ENCODE measurements around the gene NPAS3. TPM values are rescaled to one million over a fixed set of nuclear protein-coding genes. Genes with fewer than 3 reads are reported as not detected.
A peak's percentile ranks its signal among the peaks of the same experiment; 100 is the strongest.

The NPAS3 gene
- total RNA-seq, 2 donors from 2014 or later, result 0.33 to 0.78 TPM

DNA sequence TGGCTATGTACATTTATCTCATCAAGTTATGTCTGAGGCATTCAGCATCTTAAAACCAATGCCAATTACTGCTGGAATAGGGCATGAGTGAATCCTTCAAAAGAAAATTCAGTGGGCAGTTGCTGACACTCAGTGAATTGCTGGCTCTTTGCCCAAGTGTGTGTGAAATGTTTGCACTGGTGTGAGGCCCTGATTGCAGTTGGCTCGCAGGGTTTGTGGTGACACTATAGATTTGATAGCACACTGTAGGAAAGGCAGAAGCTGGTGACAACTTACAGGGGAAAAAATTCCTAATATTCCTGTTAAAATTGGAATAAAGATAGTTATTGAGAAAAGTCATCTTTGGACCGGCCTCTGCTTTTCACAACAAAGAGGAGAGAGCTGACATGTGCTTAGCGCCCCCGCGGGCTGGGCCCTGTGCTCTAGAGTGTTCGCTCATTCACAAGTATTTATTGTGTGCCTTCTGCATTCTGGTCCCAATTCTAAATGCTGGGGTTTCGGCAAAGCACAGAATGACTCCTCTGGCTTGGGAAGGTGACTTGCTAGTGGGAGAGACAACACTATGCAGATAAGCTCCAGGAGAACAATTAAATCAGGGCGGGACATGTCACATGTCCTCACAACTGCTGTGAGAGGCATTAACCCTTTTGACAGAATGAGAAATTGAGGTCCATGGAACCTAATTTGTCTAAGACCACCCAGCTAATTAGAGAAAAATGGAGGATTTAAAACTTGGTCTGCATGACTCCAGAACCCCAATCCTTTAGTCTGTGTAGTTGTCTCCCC is 418.7 kb downstream of the NPAS3 start:
- TF ChIP-seq POLR2A (IDR thresholded peaks at IDR 0.05), result no peak
- TF ChIP-seq, protein P1, sequence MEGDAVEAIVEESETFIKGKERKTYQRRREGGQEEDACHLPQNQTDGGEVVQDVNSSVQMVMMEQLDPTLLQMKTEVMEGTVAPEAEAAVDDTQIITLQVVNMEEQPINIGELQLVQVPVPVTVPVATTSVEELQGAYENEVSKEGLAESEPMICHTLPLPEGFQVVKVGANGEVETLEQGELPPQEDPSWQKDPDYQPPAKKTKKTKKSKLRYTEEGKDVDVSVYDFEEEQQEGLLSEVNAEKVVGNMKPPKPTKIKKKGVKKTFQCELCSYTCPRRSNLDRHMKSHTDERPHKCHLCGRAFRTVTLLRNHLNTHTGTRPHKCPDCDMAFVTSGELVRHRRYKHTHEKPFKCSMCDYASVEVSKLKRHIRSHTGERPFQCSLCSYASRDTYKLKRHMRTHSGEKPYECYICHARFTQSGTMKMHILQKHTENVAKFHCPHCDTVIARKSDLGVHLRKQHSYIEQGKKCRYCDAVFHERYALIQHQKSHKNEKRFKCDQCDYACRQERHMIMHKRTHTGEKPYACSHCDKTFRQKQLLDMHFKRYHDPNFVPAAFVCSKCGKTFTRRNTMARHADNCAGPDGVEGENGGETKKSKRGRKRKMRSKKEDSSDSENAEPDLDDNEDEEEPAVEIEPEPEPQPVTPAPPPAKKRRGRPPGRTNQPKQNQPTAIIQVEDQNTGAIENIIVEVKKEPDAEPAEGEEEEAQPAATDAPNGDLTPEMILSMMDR (IDR thresholded peaks at IDR 0.05), result no peak
- H3K4me1 ChIP-seq, result no peaks in the 10 kb centered on the region
- H3K4me3 ChIP-seq, result no peak overlapping the region
- 67 to 68% methylated on average over 8 of the region's 8 CpGs for WGBS, 2 donors
- H3K27me3 ChIP-seq, result no peaks in the 10 kb centered on the region
- H3K36me3 ChIP-seq (replicated peaks in 1 of 2; ENCODE audit: insufficient read depth in 1 of 2, low read depth in 2 of 2), result no peaks in the 10 kb centered on the region
- peak; percentile 16 to 49 (median 30) for DNase-seq
- no peaks in the 10 kb centered on the region for H3K9me3 ChIP-seq
- no peak for ATAC-seq
- intact Hi-C loops (cut with DNase I), result no loop called here
- H3K27ac ChIP-seq, result no peak overlapping the region

GRCh38 chr14:33359288-33359881 is 420.7 kb downstream of the NPAS3 start:
- Histone ChIP-seq H3K4me3 (no peak overlapping the region), H3K27me3 (no peaks in the 10 kb centered on the region), H3K27ac (no peak overlapping the region), H3K4me1 (no peaks in the 10 kb centered on the region), H3K9me3 (no peaks in the 10 kb centered on the region), H3K36me3 (replicated peaks in 1 of 2; ENCODE audit: insufficient read depth in 1 of 2, low read depth in 2 of 2) (no peaks in the 10 kb centered on the region)
- no peak for ATAC-seq
- no peak for DNase-seq
- intact Hi-C loops (cut with DNase I), result no loop called here
- 85 to 86% methylated on average over 7 of the region's 7 CpGs for WGBS, 2 donors
- TF ChIP-seq, protein P1 (IDR thresholded peaks at IDR 0.05), result no peak
- no peak for TF ChIP-seq POLR2A (IDR thresholded peaks at IDR 0.05)

DNA sequence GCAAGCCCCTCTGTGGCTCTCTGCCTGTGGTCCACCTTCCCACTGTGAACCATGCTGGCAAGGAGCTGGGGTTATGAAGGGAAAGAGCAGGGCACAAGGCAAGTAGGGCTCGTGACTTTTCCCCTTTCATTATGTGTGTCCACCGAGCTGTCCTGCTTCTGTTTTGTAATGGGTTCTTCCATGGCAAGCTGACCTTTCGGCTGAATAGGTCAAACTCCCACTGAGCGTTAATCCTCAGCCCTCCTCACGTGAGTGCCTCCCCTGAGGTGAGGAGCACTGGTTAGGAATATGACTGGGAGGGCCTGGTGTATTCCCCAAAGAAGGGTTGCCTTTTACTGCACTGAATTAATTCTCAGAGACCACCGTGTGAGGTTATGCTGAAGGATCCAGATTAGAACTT is 424.3 kb downstream of the NPAS3 start:
- intact Hi-C loops (cut with DNase I), result no loop called here
- WGBS, 2 donors, result 71 to 72% methylated on average over 6 of the region's 6 CpGs
- no peak for TF ChIP-seq POLR2A (IDR thresholded peaks at IDR 0.05)
- Histone ChIP-seq H3K36me3 (replicated peaks in 1 of 2; ENCODE audit: insufficient read depth in 1 of 2, low read depth in 2 of 2) (no peaks in the 10 kb centered on the region), H3K27ac (no peak overlapping the region), H3K9me3 (no peaks in the 10 kb centered on the region), H3K4me1 (no peaks in the 10 kb centered on the region), H3K4me3 (no peak overlapping the region), H3K27me3 (no peaks in the 10 kb centered on the region)
- DNase-seq (no peak), ATAC-seq (no peak)

DNA sequence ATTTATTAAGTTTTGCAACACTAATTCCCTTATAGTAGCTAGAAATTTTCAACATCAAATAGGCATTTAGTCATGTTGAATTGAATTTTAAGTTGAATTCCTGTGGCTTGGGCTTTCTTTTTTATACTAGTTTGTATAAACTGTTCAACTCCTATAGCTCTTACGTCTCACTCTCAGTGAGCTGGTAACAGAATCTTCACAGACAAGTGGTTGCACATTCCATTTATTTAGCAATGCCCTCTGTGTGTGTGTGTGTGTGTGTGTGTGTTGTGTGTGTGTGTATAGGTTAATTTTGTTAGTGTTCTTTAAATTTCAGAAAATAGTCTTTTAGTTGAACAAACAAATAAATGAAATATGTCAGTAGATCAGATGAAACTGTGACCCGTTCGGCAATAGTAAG is 425.0 kb downstream of the NPAS3 start:
- no peaks in the 10 kb centered on the region for H3K9me3 ChIP-seq
- no peak for ATAC-seq
- no peak overlapping the region for H3K4me3 ChIP-seq
- intact Hi-C loops (cut with DNase I), result no loop called here
- DNase-seq, result no peak
- no peaks in the 10 kb centered on the region for H3K36me3 ChIP-seq (replicated peaks in 1 of 2; ENCODE audit: insufficient read depth in 1 of 2, low read depth in 2 of 2)
- no peak overlapping the region for H3K27ac ChIP-seq
- WGBS, 2 donors, result 75 to 76% methylated on average over 3 of the region's 3 CpGs
- TF ChIP-seq, protein P1 (IDR thresholded peaks at IDR 0.05), result no peak
- no peaks in the 10 kb centered on the region for H3K4me1 ChIP-seq
- H3K27me3 ChIP-seq, result no peaks in the 10 kb centered on the region

DNA sequence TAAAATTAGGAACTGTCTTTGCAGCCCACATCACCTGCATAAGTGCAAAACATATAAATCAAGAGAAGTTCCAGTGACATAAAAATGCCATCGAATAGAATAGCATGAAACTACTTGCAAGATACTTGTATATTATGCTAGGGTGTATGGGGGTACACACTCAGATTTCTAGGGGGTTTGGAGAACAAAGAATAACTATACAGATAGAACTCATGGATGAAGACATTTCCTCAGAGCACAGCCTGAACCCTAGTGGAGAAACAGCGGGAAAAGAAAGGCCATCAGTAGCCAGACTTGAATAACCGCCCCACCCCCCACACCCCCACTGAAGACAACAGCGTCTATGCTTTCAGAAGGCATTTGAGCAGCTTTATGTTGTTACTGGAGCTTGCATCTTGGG is 425.8 kb downstream of the NPAS3 start:
- ATAC-seq (no peak), DNase-seq (no peak)
- H3K27ac ChIP-seq, result no peak overlapping the region
- H3K9me3 ChIP-seq, result no peaks in the 10 kb centered on the region
- intact Hi-C loops (cut with DNase I), result no loop called here
- TF ChIP-seq, protein P1 (IDR thresholded peaks at IDR 0.05), result no peak
- no peak for TF ChIP-seq POLR2A (IDR thresholded peaks at IDR 0.05)
- H3K4me3 ChIP-seq, result no peak overlapping the region
- no peaks in the 10 kb centered on the region for H3K27me3 ChIP-seq
- no peaks in the 10 kb centered on the region for H3K4me1 ChIP-seq
- WGBS, 2 donors, result 48 to 58% methylated on average over 4 of the region's 4 CpGs
- no peaks in the 10 kb centered on the region for H3K36me3 ChIP-seq (replicated peaks in 1 of 2; ENCODE audit: insufficient read depth in 1 of 2, low read depth in 2 of 2)
